ENCODE results near the gene CCL1. TPM values are rescaled to one million over a fixed set of nuclear protein-coding genes. Genes with fewer than 3 reads are reported as not detected.

Gene CCL1
- total RNA-seq, 4 donors from 2014 or later = not detected

GRCh38 chr17:34318474-34318873, 44.6 kb downstream of the CCL1 start:
- Histone ChIP-seq H3K9me3 (no peaks in the 10 kb centered on the region), H3K4me1 (peaks cover 0 to 22% (median 0%) of the 10 kb centered on the region in 3 donors), H3K36me3 (no peaks in the 10 kb centered on the region), H3K27ac (no peak overlapping the region), H3K27me3 (no peaks in the 10 kb centered on the region), H3K4me3 (no peak overlapping the region)
- no peak for ATAC-seq
- TF ChIP-seq POLR2A (IDR thresholded peaks at IDR 0.05) (no peak), CTCF (IDR thresholded peaks at IDR 0.05) (no peak), POLR2AphosphoS5 (IDR thresholded peaks at IDR 0.05) (no peak), EP300 (IDR thresholded peaks at IDR 0.05) (no peak)
- WGBS, 2 donors (ENCODE audit: low coverage in 1 of 2) = 51 to 66% methylated on average over 3 of the region's 3 CpGs

GRCh38 chr17:34314279-34314678, 48.8 kb downstream of the CCL1 start:
- Histone ChIP-seq H3K27me3 (no peaks in the 10 kb centered on the region), H3K4me3 (no peak overlapping the region), H3K9me3 (no peaks in the 10 kb centered on the region), H3K36me3 (no peaks in the 10 kb centered on the region), H3K27ac (peak overlapping the region; percentile 26 to 70 (median 56)), H3K4me1 (peaks cover 0 to 26% (median 5%) of the 10 kb centered on the region in 3 donors)
- peak; percentile 64 for ATAC-seq
- peak; percentile 71 for TF ChIP-seq POLR2AphosphoS5 (IDR thresholded peaks at IDR 0.05)
- TF ChIP-seq CTCF (IDR thresholded peaks at IDR 0.05) = no peak
- peak; percentile 4 for TF ChIP-seq EP300 (IDR thresholded peaks at IDR 0.05)
- 42 to 44% methylated on average over 3 to 4 of the region's 4 CpGs for WGBS, 2 donors (ENCODE audit: low coverage in 1 of 2)

GRCh38 chr17:34313164-34313563, 49.9 kb downstream of the CCL1 start:
- Histone ChIP-seq H3K27ac (peak overlapping the region; percentile 65 to 82 (median 74)), H3K36me3 (no peaks in the 10 kb centered on the region), H3K4me3 (no peak overlapping the region), H3K9me3 (no peaks in the 10 kb centered on the region), H3K4me1 (peaks cover 0 to 26% (median 5%) of the 10 kb centered on the region in 3 donors), H3K27me3 (no peaks in the 10 kb centered on the region)
- TF ChIP-seq POLR2AphosphoS5 (IDR thresholded peaks at IDR 0.05) (peak; percentile 60), EP300 (IDR thresholded peaks at IDR 0.05) (no peak), POLR2A (IDR thresholded peaks at IDR 0.05) (no peak), CTCF (IDR thresholded peaks at IDR 0.05) (no peak)
- WGBS, 2 donors (ENCODE audit: low coverage in 1 of 2) = 63 to 71% methylated on average over 4 of the region's 4 CpGs
- ATAC-seq = peak; percentile 61

- Histone ChIP-seq H3K36me3 (no peaks in the 10 kb centered on the region), H3K27ac (peak overlapping the region; percentile 65 to 82 (median 74)), H3K9me3 (no peaks in the 10 kb centered on the region), H3K4me1 (peaks cover 0 to 34% (median 5%) of the 10 kb centered on the region in 3 donors), H3K27me3 (no peaks in the 10 kb centered on the region), H3K4me3 (no peak overlapping the region)
- ATAC-seq = peak; percentile 79
- TF ChIP-seq CTCF (IDR thresholded peaks at IDR 0.05) (no peak), POLR2AphosphoS5 (IDR thresholded peaks at IDR 0.05) (peak; percentile 78)
- 23 to 37% methylated on average over 5 of the region's 5 CpGs for WGBS, 2 donors (ENCODE audit: low coverage in 1 of 2)
Observed at GRCh38 chr17:34312080-34312479, 51.0 kb downstream of the CCL1 start.

- 62 to 68% methylated on average over 7 of the region's 7 CpGs for WGBS, 2 donors (ENCODE audit: low coverage in 1 of 2)
- Histone ChIP-seq H3K4me3 (no peak overlapping the region), H3K27me3 (no peaks in the 10 kb centered on the region), H3K36me3 (no peaks in the 10 kb centered on the region), H3K27ac (no peak overlapping the region), H3K9me3 (no peaks in the 10 kb centered on the region), H3K4me1 (peaks cover 0 to 42% (median 5%) of the 10 kb centered on the region in 3 donors)
- no peak for ATAC-seq
- TF ChIP-seq EP300 (IDR thresholded peaks at IDR 0.05) = no peak
- TF ChIP-seq POLR2A (IDR thresholded peaks at IDR 0.05) = no peak
- TF ChIP-seq CTCF (IDR thresholded peaks at IDR 0.05) = no peak
- TF ChIP-seq POLR2AphosphoS5 (IDR thresholded peaks at IDR 0.05) = no peak
Observed at GRCh38 chr17:34311291-34311690, 51.7 kb downstream of the CCL1 start.
